H1 (cell line): ENCODE data around the gene PPP1R15B. TPM values are rescaled to one million over a fixed set of nuclear protein-coding genes. Genes with fewer than 3 reads are reported as not detected.

ENCODE experiments used
- CTCF ChIA-PET: fragments of 300-600 bp; sonication (Branson Sonifier 250); formaldehyde crosslinking; loops from one replicate; lab custom pipeline; 2021; ENCODE audit not compliant: partially characterized antibody; lab: Charles Lee
- POLR2A ChIA-PET: fragments of 300-600 bp; sonication (Branson Sonifier 250); formaldehyde crosslinking; loops from one replicate; lab custom pipeline; 2021; ENCODE audit warnings: inconsistent platforms; ENCODE audit not compliant: partially characterized antibody; lab: Charles Lee
- DNase-seq, 2 experiments: peaks; one replicate each; pipeline versions ENCODE4 v3.0.0 to v3.0.0-alpha.2; 2010 to 2022; ENCODE audit warnings: low spot score in 2 of 2, low read depth in 1 of 2, mixed read lengths in 1 of 2
- FAIRE-seq: peaks from 2 replicates; lab custom pipeline; 2011; peaks lifted over from hg19 to GRCh38; lab: Jason Lieb, UNC
- H2AFZ ChIP-seq: 2 replicates; pipeline ENCODE4 v1.8.1; 2012; ENCODE audit warnings: low read length, inconsistent platforms
- H2AK5ac ChIP-seq: 2 replicates; pipeline ENCODE4 v1.6.1; 2013; ENCODE audit warnings: low read depth, low read length
- H2BK120ac ChIP-seq: replicated peaks from 2 replicates; pipeline ENCODE3; 2013; ENCODE audit warnings: low read depth, low read length, inconsistent platforms
- H2BK12ac ChIP-seq: 2 replicates; pipeline ENCODE4 v1.6.1; 2013; ENCODE audit warnings: low read depth, low read length
- H2BK15ac ChIP-seq: 2 replicates; pipeline ENCODE4 v1.6.1; 2013; ENCODE audit warnings: low read length
- H2BK20ac ChIP-seq: 2 replicates; pipeline ENCODE4 v1.6.1; 2013; ENCODE audit warnings: low read length
- H2BK5ac ChIP-seq: 2 replicates; pipeline ENCODE4 v1.6.1; 2013; ENCODE audit warnings: low read depth, low read length
- H3K14ac ChIP-seq: 2 replicates; pipeline ENCODE4 v1.6.1; 2013; ENCODE audit warnings: inconsistent platforms; ENCODE audit not compliant: insufficient read length
- H3K18ac ChIP-seq: 2 replicates; pipeline ENCODE4 v1.6.1; 2013; ENCODE audit warnings: low read length; ENCODE audit errors: extremely low read depth
- H3K23ac ChIP-seq: 2 replicates; pipeline ENCODE4 v1.6.1; 2013; ENCODE audit warnings: inconsistent platforms; ENCODE audit not compliant: insufficient read length
- H3K23me2 ChIP-seq: 2 replicates; pipeline ENCODE4 v1.6.1; 2013; ENCODE audit warnings: low read depth, low read length
- H3K27ac ChIP-seq: 2 replicates; pipeline ENCODE4 v1.6.1; 2011; ENCODE audit warnings: low read depth, low read length, inconsistent platforms
- H3K27me3 ChIP-seq, 4 experiments: replicated peaks in 1 of 4; 1 replicate in 1 of 4; 2 replicates in 3 of 4; pipeline versions ENCODE4 v1.6.1 to v1.8.1; 2011 to 2013; ENCODE audit warnings: low read length in 3 of 4, mild to moderate bottlenecking in 3 of 4, inconsistent platforms in 2 of 4, mixed read lengths in 2 of 4, moderate library complexity in 1 of 4; ENCODE audit not compliant: control insufficient read depth in 3 of 4, insufficient read depth in 3 of 4; ENCODE audit errors: extremely low read depth in 1 of 4
- H3K36me3 ChIP-seq, 4 experiments: 2 replicates each; pipeline versions ENCODE4 v1.6.1 to v1.8.1; 2011 to 2013; ENCODE audit warnings: mild to moderate bottlenecking in 4 of 4, low read length in 3 of 4, moderate library complexity in 2 of 4, control low read depth in 1 of 4, inconsistent platforms in 1 of 4; ENCODE audit not compliant: insufficient read depth in 4 of 4, control insufficient read depth in 2 of 4
- H3K4ac ChIP-seq: replicated peaks from 2 replicates; pipeline ENCODE3; 2013; ENCODE audit warnings: low read length, low read depth, mixed read lengths, inconsistent platforms; ENCODE audit not compliant: insufficient read length
- H3K4me1 ChIP-seq, 4 experiments: replicated peaks in 1 of 4; 1 replicate in 1 of 4; 2 replicates in 3 of 4; pipeline versions ENCODE4 v1.6.1 to v1.8.1; 2011 to 2013; ENCODE audit warnings: low read length in 3 of 4, inconsistent platforms in 2 of 4, mixed read lengths in 1 of 4; ENCODE audit not compliant: insufficient read depth in 4 of 4, control insufficient read depth in 3 of 4
- H3K4me2 ChIP-seq, 2 experiments: 2 replicates each; pipeline versions ENCODE4 v1.6.1 to v1.8.1; 2011 to 2013; ENCODE audit warnings: low read depth in 2 of 2, low read length in 2 of 2, control low read depth in 1 of 2, inconsistent platforms in 1 of 2, mild to moderate bottlenecking in 1 of 2; ENCODE audit not compliant: insufficient read depth in 1 of 2
- H3K4me3 ChIP-seq, 4 experiments: fragments of 200-600, 300-600 bp in 1 of 4; sonication (generic), shearing (Covaris generic), sonication (Bioruptor Twin) in 1 of 4; 2 replicates each; pipeline versions ENCODE4 v1.5.1 to v1.8.1; 2011 to 2016; ENCODE audit warnings: low read length in 4 of 4, low read depth in 3 of 4, control low read depth in 2 of 4, inconsistent platforms in 2 of 4, mild to moderate bottlenecking in 2 of 4, mixed read lengths in 1 of 4, moderate library complexity in 1 of 4; ENCODE audit not compliant: insufficient read depth in 2 of 4; ENCODE audit errors: extremely low read depth in 1 of 4
- H3K56ac ChIP-seq: replicated peaks from 2 replicates; pipeline ENCODE3; 2013; ENCODE audit warnings: low read depth, mild to moderate bottlenecking, mixed read lengths, low read length, inconsistent platforms; ENCODE audit not compliant: insufficient read length
- H3K79me1 ChIP-seq: 2 replicates; pipeline ENCODE4 v1.6.1; 2013; ENCODE audit warnings: low read depth, low read length, control low read depth
- H3K79me2 ChIP-seq, 2 experiments: 2 replicates each; pipeline versions ENCODE4 v1.6.1 to v1.8.1; 2012 to 2013; ENCODE audit warnings: low read length in 2 of 2, mild to moderate bottlenecking in 2 of 2, inconsistent platforms in 1 of 2; ENCODE audit not compliant: insufficient read depth in 2 of 2, control insufficient read depth in 1 of 2
- H3K9ac ChIP-seq, 4 experiments: replicated peaks in 1 of 4; 1 replicate in 1 of 4; 2 replicates in 3 of 4; pipeline versions ENCODE4 v1.6.1 to v1.8.1; 2011 to 2013; ENCODE audit warnings: low read depth in 3 of 4, low read length in 3 of 4, control low read depth in 2 of 4, mild to moderate bottlenecking in 2 of 4, moderate library complexity in 2 of 4, inconsistent platforms in 1 of 4; ENCODE audit errors: extremely low read depth in 1 of 4
- H3K9me3 ChIP-seq, 2 experiments: 2 replicates each; pipeline versions ENCODE4 v1.6.1 to v1.8.1; 2012 to 2013; ENCODE audit warnings: mild to moderate bottlenecking in 2 of 2, moderate library complexity in 2 of 2, control low read depth in 1 of 2, inconsistent platforms in 1 of 2, low read depth in 1 of 2, low read length in 1 of 2, mixed read lengths in 1 of 2; ENCODE audit not compliant: insufficient read depth in 2 of 2
- H4K20me1 ChIP-seq, 2 experiments: replicated peaks in 1 of 2; 2 replicates each; pipeline versions ENCODE3 to v1.8.1; 2011 to 2013; ENCODE audit warnings: inconsistent platforms in 2 of 2, low read length in 2 of 2, mild to moderate bottlenecking in 1 of 2; ENCODE audit not compliant: insufficient read depth in 2 of 2, control insufficient read depth in 1 of 2
- H4K5ac ChIP-seq: 2 replicates; pipeline ENCODE4 v1.6.1; 2013; ENCODE audit warnings: low read length, low read depth, mixed read lengths, inconsistent platforms; ENCODE audit not compliant: insufficient read length
- H4K8ac ChIP-seq: 2 replicates; pipeline ENCODE4 v1.8.0; 2013; ENCODE audit warnings: mild to moderate bottlenecking, moderate library complexity, low read length, inconsistent platforms; ENCODE audit not compliant: insufficient read depth; ENCODE audit errors: extremely low read depth
- H4K91ac ChIP-seq: replicated peaks from 2 replicates; pipeline ENCODE3; 2013; ENCODE audit warnings: low read length, mixed read lengths, inconsistent platforms; ENCODE audit not compliant: insufficient read length
- ATF2 ChIP-seq: IDR thresholded peaks from 2 replicates; pipeline ENCODE4 v1.6.1; 2012; ENCODE audit warnings: low read length, inconsistent platforms
- CEBPB ChIP-seq: IDR thresholded peaks from 2 replicates; pipeline ENCODE4 v1.6.1; 2012; ENCODE audit warnings: low read depth, low read length
- CHD2 ChIP-seq: IDR thresholded peaks from 2 replicates; pipeline ENCODE4 v1.6.1; 2012; ENCODE audit warnings: low read length, improper control_type of control experiment
- EP300 ChIP-seq, 2 experiments: IDR thresholded peaks; 1 replicate in 1 of 2; 2 replicates in 1 of 2; pipeline ENCODE4 v1.6.1; 2011 to 2012; ENCODE audit warnings: low read depth in 2 of 2, low read length in 2 of 2, mild to moderate bottlenecking in 2 of 2, borderline replicate concordance in 1 of 2, inconsistent platforms in 1 of 2, moderate library complexity in 1 of 2
- MAFK ChIP-seq: IDR thresholded peaks from 2 replicates; pipeline ENCODE4 v1.6.1; 2012; ENCODE audit warnings: low read depth, mild to moderate bottlenecking, improper control_type of control experiment, low read length
- NRF1 ChIP-seq: IDR thresholded peaks from 2 replicates; pipeline ENCODE4 v1.6.1; 2011; ENCODE audit warnings: mild to moderate bottlenecking, low read depth, low read length, improper control_type of control experiment
- PHF8 ChIP-seq: fragments of 200-600 bp; sonication (generic); conservative IDR thresholded peaks from 2 replicates; pipeline ENCODE4 v1.7.1; 2012; ENCODE audit warnings: low read depth, mild to moderate bottlenecking, inconsistent platforms, low read length, moderate library complexity
- RAD21 ChIP-seq, 2 experiments: IDR thresholded peaks in 1 of 2; conservative IDR thresholded peaks in 1 of 2; 2 replicates each; pipeline ENCODE4 v1.6.1; 2011; ENCODE audit warnings: low read depth in 2 of 2, low read length in 2 of 2, improper control_type of control experiment in 1 of 2, inconsistent platforms in 1 of 2, mild to moderate bottlenecking in 1 of 2, moderate library complexity in 1 of 2
- RXRA ChIP-seq: IDR thresholded peaks from 2 replicates; pipeline ENCODE4 v1.6.1; 2011; ENCODE audit warnings: low read depth, mild to moderate bottlenecking, low read length, moderate library complexity; ENCODE audit not compliant: insufficient read depth
- SUZ12 ChIP-seq: fragments of 200-600 bp; sonication (generic); IDR thresholded peaks from 2 replicates; pipeline ENCODE4 v1.6.1; 2012; ENCODE audit warnings: mild to moderate bottlenecking, inconsistent platforms, low read length, moderate library complexity, mixed read lengths
- TBP ChIP-seq: IDR thresholded peaks from 2 replicates; pipeline ENCODE4 v1.6.1; 2011; ENCODE audit warnings: low read depth, low read length, improper control_type of control experiment
- WGBS, 2 experiments: shearing (Covaris generic) in 1 of 2; methylation state at CpG; one replicate each; pipeline versions ENCODE4 v1.1.6 to v1.1.7; 2013 to 2015; ENCODE audit warnings: low lambda C conversion rate in 2 of 2, mixed read lengths in 2 of 2, inconsistent platforms in 1 of 2, low coverage in 1 of 2, missing lambda C conversion rate in 1 of 2; ENCODE audit not compliant: insufficient replicate concordance in 2 of 2, insufficient coverage in 1 of 2, insufficient read length in 1 of 2; ENCODE audit errors: extremely low coverage in 1 of 2, missing lambda C conversion rate in 1 of 2; 5-methylcytosine and 5-hydroxymethylcytosine counted together
- polyA plus RNA-seq, 7 experiments: library from polyadenylated mRNA; depleted of rRNA in 3 of 7; stranded (reverse) in 5 of 7; unstranded in 2 of 7; fragments of >200 nt in 5 of 7; fragments of 200-250 nt in 2 of 7; gene quantifications; 1 replicate in 5 of 7; 2 replicates in 1 of 7; 4 replicates in 1 of 7; pipeline versions ENCODE4 v1.2.1 to v1.2.3, GENCODE V29; 2011 to 2013; ENCODE audit warnings: missing spikeins in 2 of 7, mixed read lengths in 2 of 7
- total RNA-seq: library from RNA; stranded (reverse); fragmentation: NEBNext Ultra II Directional; extraction: Animal tissue kit (Norgen Biotek cat#: 25700); gene quantifications from 2 replicates; pipeline ENCODE4 v1.2.1, GENCODE V29; 2021

PPP1R15B gene
- total and polyA plus RNA-seq, 2 of the 8 experiments (the other 6 are each of a cell fraction or from before 2014, with no cell fraction given): 14.4 to 72.2 TPM

GRCh38 chr1:204447190-204447589 is 35.6 kb upstream of the PPP1R15B start:
- no peak for FAIRE-seq
- H3K4me1 ChIP-seq: peaks cover 0 to 13% (median 7%) of the 10 kb centered on the region in 4 experiments; a peak in 6 of 7 replicates
- no peak overlapping the region for H2BK120ac ChIP-seq
- no peaks in the 10 kb centered on the region for H3K23me2 ChIP-seq
- H3K4ac ChIP-seq: no peak overlapping the region
- POLR2A ChIA-PET: interaction anchor here (1.1 to 3.4 kb wide), 5 partner anchors 42 to 69 kb away, joined by 3 to 28 read pairs (median 8); partner anchors contain the start of genes MDM4 and PIK3C2B
- H3K79me2 ChIP-seq: no peaks in the 10 kb centered on the region
- H3K56ac ChIP-seq: no peak overlapping the region
- H4K5ac ChIP-seq: no peak overlapping the region
- H3K27ac ChIP-seq: no peak overlapping the region
- no peak overlapping the region for H2BK12ac ChIP-seq
- H3K27me3 ChIP-seq: no peaks in the 10 kb centered on the region
- H3K9me3 ChIP-seq: no peaks in the 10 kb centered on the region
- H2BK5ac ChIP-seq: 0 out of 2 replicates have a peak overlapping the region, but pooled peaks have one; percentile 18
- H3K79me1 ChIP-seq: no peaks in the 10 kb centered on the region
- no peak overlapping the region for H2AK5ac ChIP-seq
- CTCF ChIA-PET: interaction anchor here (1.1 to 47.3 kb wide), 14 partner anchors 12 to 381 kb away, joined by 3 to 2124 read pairs (median 6); partner anchors contain the start of genes MDM4 and PIK3C2B
- no peak overlapping the region for H2AFZ ChIP-seq
- H3K4me3 ChIP-seq: no peak overlapping the region
- peaks cover 0 to 2% of the 10 kb centered on the region in 2 experiments for H4K20me1 ChIP-seq
- no peak overlapping the region for H4K8ac ChIP-seq
- H2BK20ac ChIP-seq: no peak overlapping the region
- no peak overlapping the region for H3K14ac ChIP-seq
- peaks cover 2 to 13% (median 6%) of the 10 kb centered on the region in 4 experiments; a peak in 4 of 8 replicates for H3K36me3 ChIP-seq
- H4K91ac ChIP-seq: no peak overlapping the region
- 74% methylated on average over 6 of the region's 6 CpGs; no CpG with 5 or more reads in 1 of the 2 experiments for WGBS, 2 experiments
- no peak overlapping the region for H3K23ac ChIP-seq
- DNase-seq: no peak
- H3K18ac ChIP-seq: 0 out of 2 replicates have a peak overlapping the region, but pooled peaks have one; percentile 48
- H3K9ac ChIP-seq: no peak overlapping the region
- no peak overlapping the region for H3K4me2 ChIP-seq
- no peak overlapping the region for H2BK15ac ChIP-seq
- TF ChIP-seq RAD21 (IDR thresholded peaks at IDR 0.05 in 1 of 2, conservative IDR thresholded peaks at IDR 0.05 in 1 of 2; ENCODE audit: low read depth in 2 of 2, low read length in 2 of 2): no peak
- TF ChIP-seq CEBPB: no peak
- TF ChIP-seq SUZ12: no peak
- TF ChIP-seq NRF1: no peak
- TF ChIP-seq MAFK: no peak
- no peak for TF ChIP-seq EP300 (IDR thresholded peaks at IDR 0.05; ENCODE audit: borderline replicate concordance in 1 of 2, low read depth in 2 of 2, low read length in 2 of 2)
- no peak for TF ChIP-seq TBP
- no peak for TF ChIP-seq PHF8
- no peak for TF ChIP-seq ATF2
- no peak for TF ChIP-seq RXRA
- no peak for TF ChIP-seq CHD2
